Erythroblast (primary cell): ENCODE results near the gene EIF4EBP3.

ENCODE experiments used
- GATA1 ChIP-seq: IDR thresholded peaks from 2 replicates; pipeline ENCODE4 v1.6.1; 2011; ENCODE audit warnings: low read depth, mild to moderate bottlenecking, control low read depth, low read length, moderate library complexity
- POLR2A ChIP-seq: IDR thresholded peaks from 2 replicates; pipeline ENCODE4 v1.6.1; 2011; ENCODE audit warnings: mild to moderate bottlenecking, low read length

DNA sequence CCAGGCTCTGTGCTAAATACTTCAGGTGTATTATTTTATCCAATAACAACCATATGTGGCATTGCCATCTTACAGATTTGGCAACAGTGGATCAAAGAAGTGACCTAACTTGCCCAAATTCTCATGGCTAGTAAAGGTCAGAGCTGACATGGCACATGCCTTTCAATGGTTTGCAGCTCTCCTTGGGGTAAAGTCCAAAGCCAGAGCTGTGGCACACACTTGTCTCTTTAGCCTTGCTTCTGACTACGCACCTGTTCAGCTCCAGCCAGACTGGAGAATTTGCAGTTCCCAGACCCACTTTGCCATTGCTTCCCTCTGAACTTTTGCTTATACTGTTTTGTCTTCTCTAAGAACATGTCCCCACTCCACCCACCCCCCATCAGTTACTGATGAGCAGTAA, 23.0 kb downstream of the EIF4EBP3 start:
- TF ChIP-seq POLR2A, result no peak
- no peak for TF ChIP-seq GATA1
